ENCODE results near the gene PTPRH. TPM values are rescaled to one million over a fixed set of nuclear protein-coding genes. Genes with fewer than 3 reads are reported as not detected.
A peak's percentile ranks its signal among the peaks of the same experiment; 100 is the strongest.

PTPRH gene
- total RNA-seq, 2 experiments from 2014 or later: not detected

- peaks cover 8% of the 10 kb centered on the region for H3K36me3 ChIP-seq (ENCODE audit: insufficient read depth, low read length)
- Mint-ChIP-seq H3K27me3 (no peaks in the 10 kb centered on the region), H3K9me3 (no peaks in the 10 kb centered on the region), H3K36me3 (ENCODE audit: low read depth) (peaks cover 60% of the 10 kb centered on the region), H3K4me3 (peak overlapping the region; percentile 91), H3K27ac (peak overlapping the region; percentile 96), H3K4me1 (ENCODE audit: low read depth) (peaks cover 72% of the 10 kb centered on the region)
- peak overlapping the region; percentile 90 to 91 for H3K27ac ChIP-seq (ENCODE audit: low read depth in 1 of 2, low read length in 2 of 2)
- POLR2A ChIA-PET: interaction anchor here (0.6 to 5.2 kb wide), 22 partner anchors 10 to 1065 kb away, joined by 3 to 52 read pairs (median 4); partner anchors contain the start of genes FIZ1, HSPBP1, ISOC2 and KMT5C
- peak; percentile 45 for ATAC-seq (ENCODE audit: poor library complexity)
- peaks cover 89% of the 10 kb centered on the region for H3K4me1 ChIP-seq (ENCODE audit: insufficient read depth, low read length)
- peak; percentile 36 to 85 (median 60) for DNase-seq
- intact Hi-C loops (cut with DNase I, micrococcal nuclease): loop anchor here (5.0 to 10.0 kb wide), 5 partner anchors 37 to 381 kb away; partner anchors contain the start of genes ZNF524 (in 1 of the 2) and ZNF865 (in 1 of the 2)
- CTCF ChIA-PET: interaction anchor here (0.9 to 1.4 kb wide), 5 partner anchors 11 to 250 kb away, joined by 3 to 9 read pairs (median 5); partner anchors contain the start of genes HSPBP1 and TMEM238
- H3K27me3 ChIP-seq (ENCODE audit: control insufficient read depth in 1 of 2, insufficient read depth in 2 of 2, low read length in 2 of 2): no peaks in the 10 kb centered on the region
- no peak for TF ChIP-seq CTCF (IDR thresholded peaks at IDR 0.05)
- H3K4me3 ChIP-seq (ENCODE audit: low read length): peak overlapping the region; percentile 76
- H3K9me3 ChIP-seq (ENCODE audit: control insufficient read depth in 1 of 2, insufficient read depth in 1 of 2, low read length in 2 of 2): no peaks in the 10 kb centered on the region
These were observed 44.7 kb upstream of the PTPRH start for GRCh38 chr19:55253842-55254624.

- Histone ChIP-seq H3K27me3 (ENCODE audit: control insufficient read depth in 1 of 2, insufficient read depth in 2 of 2, low read length in 2 of 2) (no peaks in the 10 kb centered on the region), H3K4me1 (ENCODE audit: insufficient read depth, low read length) (peaks cover 98% of the 10 kb centered on the region), H3K9me3 (ENCODE audit: control insufficient read depth in 1 of 2, insufficient read depth in 1 of 2, low read length in 2 of 2) (no peaks in the 10 kb centered on the region), H3K4me3 (ENCODE audit: low read length) (peak overlapping the region; percentile 76), H3K36me3 (ENCODE audit: insufficient read depth, low read length) (peaks cover 14% of the 10 kb centered on the region), H3K27ac (ENCODE audit: low read depth in 1 of 2, low read length in 2 of 2) (peak overlapping the region; percentile 90 to 91)
- peaks cover 64% of the 10 kb centered on the region for H3K36me3 Mint-ChIP-seq (ENCODE audit: low read depth)
- no peak for TF ChIP-seq CTCF (IDR thresholded peaks at IDR 0.05)
- ChIA-PET CTCF (interaction anchor here (1.3 to 1.4 kb wide), 3 partner anchors 27 to 251 kb away, joined by 3 to 7 read pairs (median 5); partner anchors contain the start of gene HSPBP1), POLR2A (interaction anchor here (0.7 to 5.2 kb wide), 11 partner anchors 13 to 401 kb away, joined by 3 to 52 read pairs (median 5); partner anchors contain the start of genes FIZ1, HSPBP1, KMT5C and TMEM238)
- H3K27ac Mint-ChIP-seq: peak overlapping the region; percentile 96
- intact Hi-C loops (cut with DNase I, micrococcal nuclease): loop anchor here (5.0 to 10.0 kb wide), 5 partner anchors 36 to 382 kb away; partner anchors contain the start of genes ZNF524 (in 1 of the 2) and ZNF865 (in 1 of the 2)
- no peaks in the 10 kb centered on the region for H3K9me3 Mint-ChIP-seq
- no peaks in the 10 kb centered on the region for H3K27me3 Mint-ChIP-seq
- H3K4me3 Mint-ChIP-seq: peak overlapping the region; percentile 91
- no peak for ATAC-seq (ENCODE audit: poor library complexity)
- H3K4me1 Mint-ChIP-seq (ENCODE audit: low read depth): peaks cover 80% of the 10 kb centered on the region
- DNase-seq: no peak
These were observed 43.7 kb upstream of the PTPRH start for GRCh38 chr19:55252760-55253663.

Measured in CD4-positive, alpha-beta T cell (primary cell).